GM21381 (cell line): ENCODE results near the gene MMEL1.

Experiments used
- ATAC-seq: cut with Tn5 transposase; IDR thresholded peaks from one replicate; pipeline ENCODE4 v1.9.1; 2021; ENCODE audit warnings: mild to moderate bottlenecking, moderate library complexity; ENCODE audit not compliant: unreplicated experiment

The MMEL1 gene

DNA sequence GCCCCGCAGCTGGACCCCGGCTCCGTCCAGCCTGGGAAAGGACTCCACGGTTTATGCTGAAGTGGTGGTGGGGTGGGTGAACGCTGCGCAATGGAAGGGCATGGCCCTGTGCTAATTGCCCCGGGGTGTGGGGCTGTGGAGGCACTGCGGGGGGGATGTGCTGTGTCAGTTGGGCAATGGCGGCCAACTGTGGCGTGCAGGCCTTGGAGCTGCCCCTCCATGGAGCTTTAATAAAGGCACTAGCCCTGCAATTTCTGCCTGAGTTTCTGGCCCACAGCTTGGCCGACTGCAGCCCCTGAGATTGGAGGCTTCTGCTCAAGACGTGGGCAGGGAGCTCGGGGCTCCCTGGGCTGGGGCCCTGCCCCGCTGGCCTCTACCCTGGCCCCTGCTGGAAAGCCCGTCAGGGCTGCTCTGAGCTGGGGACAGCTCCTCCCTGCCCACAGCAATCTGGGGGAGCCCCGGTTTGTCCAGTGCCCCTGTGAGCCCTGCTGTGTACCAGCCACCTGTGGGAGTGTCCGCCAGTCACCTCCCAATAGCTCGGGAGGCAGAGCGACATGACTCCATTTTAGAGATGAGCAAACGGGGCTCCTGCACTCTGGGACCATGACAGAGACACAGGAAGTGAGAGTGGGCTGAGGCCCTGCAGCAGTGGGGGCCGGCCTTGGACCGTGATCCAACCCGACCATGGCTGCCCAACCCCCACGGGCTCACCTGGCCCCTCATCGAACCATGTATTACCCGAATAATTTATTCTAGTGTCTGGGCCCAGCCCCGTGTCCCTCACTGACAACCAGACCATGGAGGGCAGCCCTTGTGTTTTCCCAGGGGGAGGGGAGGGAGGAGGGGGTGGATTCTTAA, 85.4 kb downstream of the MMEL1 start:
- ATAC-seq, result peak; percentile 2

DNA sequence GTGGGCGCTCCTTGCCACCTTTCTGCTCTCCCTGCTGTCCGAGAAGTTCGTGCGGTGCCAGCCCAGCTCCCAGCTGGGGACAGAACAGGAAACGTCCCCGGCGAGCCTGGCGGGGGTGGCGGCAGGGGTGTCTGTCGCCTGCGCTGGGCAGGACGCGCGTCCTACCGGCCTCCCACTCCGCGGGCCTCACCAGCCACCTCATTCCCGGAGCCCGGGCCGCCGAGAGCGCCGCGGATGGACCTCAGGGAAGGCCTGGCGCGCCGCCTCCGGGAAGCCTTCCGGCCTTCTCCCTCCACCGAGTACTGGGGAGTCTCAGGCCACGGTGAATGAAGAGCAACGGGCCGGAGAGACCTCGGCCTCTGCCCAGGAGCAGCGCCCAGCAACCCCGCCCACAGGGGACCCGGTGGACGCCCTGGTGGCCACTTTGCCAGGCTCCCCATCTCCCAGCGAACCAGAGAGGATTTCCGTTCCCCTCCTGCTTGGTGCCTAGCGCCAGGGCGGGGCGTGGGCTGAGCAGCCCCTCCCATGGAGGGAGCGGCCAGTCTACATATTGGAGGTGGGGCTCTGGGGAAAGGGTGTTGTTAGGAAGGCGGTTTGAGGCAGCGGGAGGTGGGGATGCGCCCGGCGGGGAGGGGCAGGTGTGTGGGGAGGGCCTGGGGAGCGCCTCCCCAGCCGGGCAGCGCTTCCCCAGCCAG, 86.2 kb downstream of the MMEL1 start:
- ATAC-seq, result peak; percentile 33

DNA sequence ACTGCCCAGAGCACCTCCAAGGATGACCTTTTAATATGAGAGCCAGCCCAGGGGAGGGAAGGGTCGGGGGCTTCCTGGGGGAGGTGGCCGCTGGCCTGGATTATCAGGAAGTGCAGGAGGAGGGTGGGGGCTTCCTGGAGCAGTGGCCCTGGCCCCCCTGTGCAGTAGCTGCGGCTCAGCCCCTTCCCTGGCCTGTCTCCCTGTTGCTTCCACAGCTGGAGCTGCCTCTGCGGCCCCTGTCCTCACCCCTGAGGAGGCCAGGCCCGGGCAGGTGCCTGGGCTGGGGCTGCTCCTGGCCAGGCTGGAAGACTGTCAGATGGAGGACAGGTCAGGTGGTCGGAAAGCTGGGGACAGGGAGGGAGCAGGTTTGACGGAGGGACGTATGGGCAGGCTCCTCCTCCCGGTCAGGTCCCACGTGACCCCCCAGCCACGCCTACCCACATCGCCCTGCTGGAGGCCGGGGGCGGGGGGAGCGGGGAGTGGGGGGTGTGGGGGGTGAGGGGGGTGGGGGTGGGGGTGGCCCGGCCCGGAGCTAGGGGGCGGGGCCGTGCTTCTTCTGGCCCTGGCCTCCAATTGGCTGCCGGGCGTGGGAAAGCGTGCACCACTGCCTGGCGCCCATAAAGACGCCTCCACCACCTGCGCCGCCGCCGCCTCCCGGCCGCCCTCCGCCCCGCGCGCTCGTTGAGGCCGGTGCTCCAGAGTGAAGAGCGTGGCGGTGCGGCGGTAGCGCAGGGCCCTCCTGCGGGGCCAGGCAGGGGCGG, 86.9 kb downstream of the MMEL1 start:
- ATAC-seq, result peak; percentile 33

DNA sequence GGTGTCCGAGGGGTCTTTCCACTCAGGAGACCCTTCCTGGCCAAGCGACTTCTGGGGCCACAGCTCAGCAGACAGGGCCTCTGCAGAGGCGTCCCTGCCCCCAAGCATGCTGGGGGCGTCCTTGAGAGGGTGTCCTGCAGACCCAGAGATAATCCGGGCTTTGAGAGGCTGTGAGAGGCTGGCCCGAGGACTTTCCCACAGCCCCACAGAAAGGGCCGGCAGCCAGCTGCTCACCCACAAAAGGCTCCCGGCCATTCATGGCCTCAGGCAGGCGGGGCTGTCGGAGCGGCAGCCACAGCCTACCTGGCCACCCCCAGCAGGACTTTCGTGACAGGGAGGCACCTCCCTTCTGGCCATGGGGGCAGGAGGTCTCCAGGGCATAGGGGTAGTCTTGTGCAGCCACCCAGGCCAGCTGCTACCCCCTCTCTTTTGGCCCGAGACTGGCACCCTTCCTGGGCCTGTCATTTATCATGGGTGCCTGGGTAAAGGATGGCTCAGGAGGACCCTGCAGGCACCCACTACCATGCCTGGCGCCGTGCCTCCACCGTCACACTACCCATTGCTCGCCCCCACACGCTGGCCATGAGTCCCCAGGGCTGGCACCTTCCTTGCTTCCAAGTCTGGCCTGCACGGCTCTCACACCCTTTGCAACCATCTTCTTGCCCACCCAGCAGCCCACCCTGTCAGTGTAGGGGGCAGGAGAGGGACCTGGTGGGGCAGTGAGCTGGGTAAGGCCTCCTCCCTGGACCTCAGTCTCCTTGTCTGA, 87.8 kb downstream of the MMEL1 start:
- ATAC-seq, result no peak

DNA sequence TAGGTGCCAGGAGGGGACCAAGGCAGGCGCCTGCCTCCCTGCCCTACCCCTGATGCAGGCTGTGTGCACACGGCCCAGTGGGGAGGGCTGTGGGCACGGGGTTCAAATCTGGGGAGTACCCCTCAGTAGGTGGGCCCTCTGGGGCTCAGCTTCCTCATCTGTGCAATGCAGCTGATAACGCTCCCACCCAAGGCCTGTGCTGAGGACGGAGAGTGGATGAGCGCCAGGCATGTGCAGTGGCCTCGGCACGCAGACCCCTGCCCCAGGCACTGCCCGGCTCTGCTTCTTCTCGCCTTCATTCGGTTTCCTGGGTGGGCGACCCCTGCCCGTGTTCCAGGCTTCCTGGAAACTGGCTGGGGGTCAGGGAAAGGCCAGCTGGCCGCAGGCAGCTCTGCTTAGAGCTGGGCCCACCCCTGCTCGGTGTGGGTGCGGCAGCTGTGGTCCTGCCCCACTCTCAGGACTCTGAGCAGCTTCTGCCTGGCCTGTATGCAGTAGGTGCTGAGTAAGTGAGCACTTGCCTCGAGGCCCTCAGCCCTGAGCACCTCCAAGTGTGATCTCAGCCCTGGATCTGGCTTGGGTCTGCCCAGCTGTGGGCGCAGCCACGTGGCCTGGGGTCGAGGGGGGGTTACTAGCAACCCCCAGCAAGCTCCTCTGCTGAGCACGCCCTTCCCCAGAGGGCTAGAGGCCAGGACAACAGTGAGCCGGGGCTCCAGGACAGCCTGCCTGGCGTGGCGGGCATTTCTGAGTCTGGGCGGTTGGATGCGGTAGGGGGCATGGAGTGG, 88.5 kb downstream of the MMEL1 start:
- ATAC-seq, result no peak

DNA sequence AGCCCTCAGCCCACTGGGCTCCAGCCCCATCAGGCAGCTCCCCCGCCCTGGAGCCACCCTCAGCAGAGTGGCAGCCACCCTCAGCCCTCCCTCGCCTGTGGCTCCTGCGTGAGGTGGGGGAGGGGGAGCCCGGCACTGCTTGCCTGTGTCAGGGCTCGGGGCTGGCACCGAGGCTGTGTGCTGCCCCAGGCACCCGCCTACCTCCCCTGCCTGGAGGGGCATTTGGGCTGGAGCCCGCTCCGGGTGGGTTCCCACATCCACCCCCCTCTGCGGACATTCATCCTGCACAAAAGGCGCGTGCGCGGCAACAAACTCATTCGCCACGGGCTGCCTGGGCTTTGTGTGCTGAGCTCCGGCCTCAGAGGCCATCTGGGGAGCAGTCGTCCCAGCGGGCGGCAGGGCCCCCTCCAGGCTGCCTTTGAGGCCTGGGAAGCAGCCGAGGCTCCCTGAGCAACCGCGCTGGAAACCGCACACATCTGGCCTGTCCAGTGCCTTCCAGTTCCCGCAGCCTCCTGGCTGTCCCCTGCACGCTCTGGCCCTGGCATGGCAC, 89.2 kb downstream of the MMEL1 start:
- no peak for ATAC-seq

DNA sequence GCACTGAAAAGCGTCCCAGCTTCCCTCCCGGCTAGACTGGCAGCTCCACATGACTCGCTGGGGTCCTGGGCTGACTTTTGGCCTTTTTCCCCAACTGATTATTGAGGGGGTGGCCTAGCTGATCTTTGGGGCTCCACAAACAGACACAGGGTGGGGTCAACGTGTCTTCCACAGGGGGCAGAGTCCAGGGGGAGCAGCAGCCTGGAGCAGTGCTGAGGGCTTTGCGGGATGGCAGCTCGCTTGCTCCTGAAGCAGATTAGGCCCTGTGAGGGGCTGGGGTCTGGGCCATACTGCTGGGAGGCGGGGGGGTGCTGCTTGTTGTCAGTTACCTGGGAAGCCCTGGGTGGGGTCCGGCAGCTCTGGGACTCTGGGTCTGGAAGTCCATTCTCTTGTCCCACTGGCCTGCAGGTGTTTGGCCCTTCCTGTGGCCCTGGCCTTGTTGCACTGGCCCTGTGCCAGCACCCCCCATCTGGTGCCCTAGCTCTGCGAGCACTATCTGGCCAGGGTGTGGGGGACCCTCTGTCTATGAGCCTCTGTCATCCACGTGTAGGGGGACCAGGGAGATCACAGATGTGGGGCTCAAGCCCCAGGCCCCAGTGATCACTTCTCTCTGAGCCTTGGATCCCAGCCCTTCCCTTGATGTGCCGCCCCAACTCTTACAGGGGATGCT, 90.4 kb downstream of the MMEL1 start:
- no peak for ATAC-seq

DNA sequence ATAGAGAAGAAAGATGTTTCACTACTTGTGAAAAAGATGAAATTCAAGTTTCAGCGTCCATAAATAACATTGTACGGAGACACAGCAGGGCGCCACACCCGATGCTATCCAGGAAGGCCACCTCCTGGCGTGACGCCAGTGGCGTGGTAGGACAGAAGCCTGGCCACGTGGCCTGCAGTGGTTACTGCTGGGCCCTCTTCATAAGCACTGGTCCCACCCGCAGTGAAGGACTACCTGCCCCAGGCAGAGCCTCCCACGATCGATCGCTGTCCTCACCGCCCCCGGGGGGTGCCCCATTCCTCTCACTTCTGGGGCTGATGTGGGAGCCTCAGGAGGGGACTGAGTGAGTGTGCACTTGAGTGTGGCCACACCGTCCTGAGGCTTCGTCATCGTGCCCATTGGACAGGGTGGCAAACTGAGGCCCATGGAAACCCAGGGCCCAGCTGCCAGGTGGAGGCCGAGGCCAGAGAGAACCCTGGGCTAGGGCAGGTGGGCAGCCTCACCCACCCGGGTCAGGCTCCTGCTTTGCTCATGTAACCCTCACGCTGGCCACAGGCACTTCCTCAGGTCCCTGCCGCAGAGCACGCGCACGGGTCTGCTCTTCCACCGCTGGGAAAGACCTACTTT, 91.1 kb downstream of the MMEL1 start:
- no peak for ATAC-seq

DNA sequence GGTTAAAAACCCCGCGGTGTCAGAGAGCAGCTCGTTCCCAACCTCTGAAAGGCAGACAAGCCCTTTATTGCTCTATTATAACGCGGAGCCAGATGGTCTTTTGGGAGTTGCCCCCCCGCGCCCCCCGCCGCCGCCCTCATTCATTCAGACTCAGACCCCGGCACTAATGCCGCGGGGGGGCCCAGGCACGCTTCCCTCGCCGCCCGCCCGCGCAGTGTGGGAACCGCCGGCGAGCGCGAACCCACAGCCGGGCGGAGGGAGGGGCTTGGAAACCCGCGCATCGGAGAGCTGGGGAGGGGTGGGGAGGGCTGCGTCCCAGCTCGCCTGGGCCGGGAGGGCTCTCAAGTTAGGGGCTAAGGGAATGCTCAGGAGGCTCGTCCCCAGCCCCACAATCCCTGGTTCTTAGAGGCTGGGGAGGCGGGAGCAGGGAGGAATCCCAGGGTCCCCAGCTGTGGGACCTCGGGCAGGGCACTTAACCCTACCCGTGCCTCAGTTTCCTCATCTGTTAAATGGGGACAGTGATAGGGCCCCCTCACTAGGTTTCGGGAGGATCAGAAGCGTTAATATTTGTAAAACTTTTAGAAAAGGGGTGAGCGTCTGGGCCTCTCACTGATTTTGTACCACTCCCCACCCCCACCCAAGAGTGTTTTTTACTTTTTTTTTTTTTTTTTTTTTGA, 91.9 kb downstream of the MMEL1 start:
- ATAC-seq, result no peak
